Keratinocyte (primary cell): ENCODE data around the gene VPS52. TPM values are rescaled to one million over a fixed set of nuclear protein-coding genes. Genes with fewer than 3 reads are reported as not detected.

Experiments used
- DNase-seq: peaks from one replicate; pipeline ENCODE4 v3.0.0-alpha.2; 2011; ENCODE audit warnings: low read depth, missing footprints, low spot score
- FAIRE-seq: peaks from 2 replicates; lab custom pipeline; 2011; peaks lifted over from hg19 to GRCh38; lab: Jason Lieb, UNC
- H2AFZ ChIP-seq: 2 replicates; pipeline ENCODE4 v1.6.0; 2012; ENCODE audit warnings: low read length, control low read depth, inconsistent platforms; ENCODE audit not compliant: control insufficient read depth
- H3K27ac ChIP-seq: 2 replicates; pipeline ENCODE4 v1.5.1; 2011; ENCODE audit warnings: low read length; ENCODE audit not compliant: control insufficient read depth, insufficient read depth
- H3K27me3 ChIP-seq: 3 replicates; pipeline ENCODE4 v1.6.0; 2011; ENCODE audit warnings: low read length; ENCODE audit not compliant: control insufficient read depth, insufficient read depth; ENCODE audit errors: extremely low read depth
- H3K36me3 ChIP-seq, 2 experiments: 2 replicates in 1 of 2; 3 replicates in 1 of 2; pipeline ENCODE4 v1.5.1; 2011; ENCODE audit warnings: low read length in 2 of 2, mild to moderate bottlenecking in 1 of 2; ENCODE audit not compliant: control insufficient read depth in 2 of 2, insufficient read depth in 2 of 2; ENCODE audit errors: extremely low read depth in 1 of 2
- H3K4me1 ChIP-seq: 3 replicates; pipeline ENCODE4 v1.5.1; 2011; ENCODE audit warnings: low read length; ENCODE audit not compliant: control insufficient read depth, insufficient read depth; ENCODE audit errors: extremely low read depth
- H3K4me2 ChIP-seq: 3 replicates; pipeline ENCODE4 v1.6.0; 2011; ENCODE audit warnings: low read depth, low read length; ENCODE audit not compliant: control insufficient read depth, insufficient read depth; ENCODE audit errors: extremely low read depth
- H3K4me3 ChIP-seq, 3 experiments: fragments of 200-600 bp in 1 of 3; sonication (generic) in 1 of 3; 2 replicates in 2 of 3; 3 replicates in 1 of 3; pipeline ENCODE4 v1.5.1; 2011 to 2016; ENCODE audit warnings: low read length in 3 of 3, mild to moderate bottlenecking in 3 of 3, control low read depth in 2 of 3, inconsistent platforms in 1 of 3, low read depth in 1 of 3, mixed read lengths in 1 of 3, mixed run types in 1 of 3, moderate library complexity in 1 of 3; ENCODE audit not compliant: control insufficient read depth in 2 of 3, insufficient read depth in 2 of 3; ENCODE audit errors: extremely low read depth in 1 of 3
- H3K79me2 ChIP-seq: 2 replicates; pipeline ENCODE4 v1.6.0; 2012; ENCODE audit warnings: low read length; ENCODE audit not compliant: control insufficient read depth, insufficient read depth
- H3K9ac ChIP-seq: 3 replicates; pipeline ENCODE4 v1.6.0; 2011; ENCODE audit warnings: low read length; ENCODE audit not compliant: control insufficient read depth, insufficient read depth; ENCODE audit errors: extremely low read depth
- H3K9me1 ChIP-seq: 3 replicates; pipeline ENCODE4 v1.6.0; 2011; ENCODE audit warnings: low read length; ENCODE audit not compliant: control insufficient read depth, insufficient read depth; ENCODE audit errors: extremely low read depth
- H3K9me3 ChIP-seq: 2 replicates; pipeline ENCODE4 v1.5.1; 2012; ENCODE audit warnings: low read depth, low read length; ENCODE audit not compliant: control insufficient read depth
- H4K20me1 ChIP-seq: 3 replicates; pipeline ENCODE4 v1.6.0; 2011; ENCODE audit warnings: low read length; ENCODE audit not compliant: control insufficient read depth, insufficient read depth; ENCODE audit errors: extremely low read depth
- EZH2 ChIP-seq: IDR thresholded peaks from one replicate; pipeline ENCODE4 v1.6.1; 2012; ENCODE audit warnings: inconsistent platforms, mild to moderate bottlenecking, low read length, moderate library complexity
- dilution Hi-C: fragments of 300-500 bp; cut with MboI; formaldehyde crosslinking; loops from one replicate; pipeline ENCODE4 v1.7.0; 2020; ENCODE audit warnings: low sequenced_read_pairs; ENCODE audit not compliant: extremely low pct_ligation_motif_present
- polyA plus RNA-seq, 5 experiments: library from polyadenylated mRNA; depleted of rRNA in 3 of 5; stranded (reverse) in 3 of 5; stranded (forward) in 1 of 5; unstranded in 1 of 5; fragments of >200 nt; gene quantifications; 1 replicate in 1 of 5; 2 replicates in 3 of 5; 3 replicates in 1 of 5; pipeline versions ENCODE4 v1.2.1 to v1.2.3, GENCODE V29; 2011 to 2012; ENCODE audit warnings: missing spikeins in 2 of 5, low read depth in 1 of 5, low replicate concordance in 1 of 5
- TF ChIP-seq, protein P1 (sequence below), 3 experiments: IDR thresholded peaks in 1 of 3; conservative IDR thresholded peaks in 1 of 3; optimal IDR thresholded peaks in 1 of 3; 2 replicates in 2 of 3; 3 replicates in 1 of 3; pipeline versions ENCODE3 to v1.5.1; 2011; ENCODE audit warnings: low read length in 3 of 3, mild to moderate bottlenecking in 3 of 3, moderate library complexity in 2 of 3, control low read depth in 1 of 3, inconsistent platforms in 1 of 3; ENCODE audit not compliant: insufficient read depth in 2 of 3; ENCODE audit errors: extremely low read depth in 1 of 3

The VPS52 gene
- polyA plus RNA-seq, 1 donor (not counting 4 experiments of a cell fraction or from before 2014, with no cell fraction given) = 36.2 TPM

DNA sequence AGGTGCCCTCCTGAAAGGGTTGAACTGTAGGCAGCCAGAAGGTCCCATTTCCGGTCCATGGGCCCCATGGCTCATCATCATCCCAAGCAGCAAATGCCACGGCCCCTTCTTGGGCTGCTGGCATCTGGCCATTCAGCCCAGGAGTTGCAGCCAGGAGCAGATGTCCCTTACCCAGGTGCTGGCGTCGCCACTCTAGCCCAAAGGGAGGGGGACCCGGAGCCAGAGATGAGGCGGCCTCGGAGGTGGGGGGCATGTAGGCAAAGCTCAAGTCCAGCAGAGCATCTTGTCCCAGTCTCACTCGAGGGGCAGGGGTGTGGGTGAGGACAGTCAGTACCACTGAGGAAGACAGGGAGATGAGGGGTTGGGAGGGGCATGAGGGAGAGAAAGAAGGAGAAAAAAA lies 33.4 kb upstream of the VPS52 start:
- FAIRE-seq (no peak), DNase-seq (no peak)
- Histone ChIP-seq H3K9me3 (no peaks in the 10 kb centered on the region), H2AFZ (no peak overlapping the region), H3K27me3 (no peaks in the 10 kb centered on the region), H3K27ac (no peak overlapping the region), H3K9ac (no peak overlapping the region), H3K79me2 (peaks cover 42% of the 10 kb centered on the region), H4K20me1 (no peaks in the 10 kb centered on the region), H3K4me2 (no peak overlapping the region), H3K4me3 (no peak overlapping the region), H3K36me3 (peaks cover 25% of the 10 kb centered on the region in 2 experiments), H3K9me1 (no peaks in the 10 kb centered on the region), H3K4me1 (peaks cover 1% of the 10 kb centered on the region)
- dilution Hi-C loops = no loop called here
- TF ChIP-seq, protein P1, sequence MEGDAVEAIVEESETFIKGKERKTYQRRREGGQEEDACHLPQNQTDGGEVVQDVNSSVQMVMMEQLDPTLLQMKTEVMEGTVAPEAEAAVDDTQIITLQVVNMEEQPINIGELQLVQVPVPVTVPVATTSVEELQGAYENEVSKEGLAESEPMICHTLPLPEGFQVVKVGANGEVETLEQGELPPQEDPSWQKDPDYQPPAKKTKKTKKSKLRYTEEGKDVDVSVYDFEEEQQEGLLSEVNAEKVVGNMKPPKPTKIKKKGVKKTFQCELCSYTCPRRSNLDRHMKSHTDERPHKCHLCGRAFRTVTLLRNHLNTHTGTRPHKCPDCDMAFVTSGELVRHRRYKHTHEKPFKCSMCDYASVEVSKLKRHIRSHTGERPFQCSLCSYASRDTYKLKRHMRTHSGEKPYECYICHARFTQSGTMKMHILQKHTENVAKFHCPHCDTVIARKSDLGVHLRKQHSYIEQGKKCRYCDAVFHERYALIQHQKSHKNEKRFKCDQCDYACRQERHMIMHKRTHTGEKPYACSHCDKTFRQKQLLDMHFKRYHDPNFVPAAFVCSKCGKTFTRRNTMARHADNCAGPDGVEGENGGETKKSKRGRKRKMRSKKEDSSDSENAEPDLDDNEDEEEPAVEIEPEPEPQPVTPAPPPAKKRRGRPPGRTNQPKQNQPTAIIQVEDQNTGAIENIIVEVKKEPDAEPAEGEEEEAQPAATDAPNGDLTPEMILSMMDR (optimal IDR thresholded peaks at IDR 0.05 in 1 of 3, IDR thresholded peaks at IDR 0.05 in 1 of 3, conservative IDR thresholded peaks at IDR 0.05 in 1 of 3; ENCODE audit: extremely low read depth in 1 of 3, insufficient read depth in 2 of 3, low read length in 3 of 3) = no peak
- TF ChIP-seq EZH2 = no peak

DNA sequence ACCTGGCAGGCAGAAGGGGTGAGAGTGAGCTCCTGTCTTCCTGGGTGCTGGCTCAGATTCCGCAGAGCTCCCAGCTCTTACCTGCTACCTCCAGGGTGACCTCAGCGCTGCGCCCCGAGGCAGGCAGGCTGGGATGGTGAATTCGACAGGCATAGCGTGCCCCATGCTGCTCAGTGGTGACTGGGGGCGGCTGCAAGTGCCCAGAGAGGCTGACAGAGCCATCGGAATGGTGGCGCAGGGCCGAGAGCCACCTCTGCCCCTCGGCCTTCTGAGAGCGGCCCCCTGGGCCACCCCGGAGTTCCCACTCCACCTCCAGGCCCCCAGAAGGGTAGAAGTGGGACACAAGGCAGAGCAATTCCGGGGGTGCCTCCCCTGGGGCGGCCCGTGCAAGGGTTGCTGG lies 32.5 kb upstream of the VPS52 start:
- H3K79me2 ChIP-seq = peaks cover 40% of the 10 kb centered on the region
- no peaks in the 10 kb centered on the region for H3K9me1 ChIP-seq

More for the DNA sequence above, 32.5 kb upstream of the VPS52 start:
- TF ChIP-seq, protein P1 (optimal IDR thresholded peaks at IDR 0.05 in 1 of 3, IDR thresholded peaks at IDR 0.05 in 1 of 3, conservative IDR thresholded peaks at IDR 0.05 in 1 of 3; ENCODE audit: extremely low read depth in 1 of 3, insufficient read depth in 2 of 3, low read length in 3 of 3) = no peak
- no peak for TF ChIP-seq EZH2
- Histone ChIP-seq H4K20me1 (no peaks in the 10 kb centered on the region), H3K27ac (no peak overlapping the region), H3K36me3 (peaks cover 25% of the 10 kb centered on the region in 2 experiments), H3K4me1 (peaks cover 3% of the 10 kb centered on the region), H3K27me3 (no peaks in the 10 kb centered on the region), H2AFZ (no peak overlapping the region), H3K9ac (no peak overlapping the region), H3K9me3 (no peaks in the 10 kb centered on the region), H3K4me2 (no peak overlapping the region), H3K4me3 (no peak overlapping the region)
- FAIRE-seq = no peak
- dilution Hi-C loops = no loop called here
- no peak for DNase-seq
